GM18951 (cell line): ENCODE data around the gene ATG9A.

ENCODE experiments used
- POLR2A ChIP-seq: IDR thresholded peaks from 4 replicates; pipeline ENCODE4 v1.6.1; 2011; ENCODE audit warnings: mild to moderate bottlenecking; ENCODE audit not compliant: insufficient read length, insufficient read depth; ENCODE audit errors: extremely low read depth
- in situ Hi-C: fragments of 300-500 bp; cut with MboI; formaldehyde crosslinking; loops from one replicate; pipeline ENCODE4 v1.12.0; 2022; ENCODE audit warnings: low sequenced_read_pairs, mixed read lengths, inconsistent platforms; ENCODE audit not compliant: unreplicated experiment

Gene ATG9A

GRCh38 chr2:219229305-219230058, at the start of gene ATG9A, which contains the start of gene ANKZF1:
ATG9A (minus strand) TSS chr2:219229636; CDS start chr2:219228024, 1,612 bp downstream.
ANKZF1 (plus strand) TSS chr2:219229806; CDS start chr2:219230258, 452 bp downstream.
- in situ Hi-C loops, result no loop called here
- TF ChIP-seq POLR2A, result peak; percentile 77

GRCh38 chr2:219278655-219279150, 49.3 kb upstream of the ATG9A start:
- in situ Hi-C loops, result no loop called here
- no peak for TF ChIP-seq POLR2A

GRCh38 chr2:219277703-219278654, 48.5 kb upstream of the ATG9A start:
- peak; percentile 53 for TF ChIP-seq POLR2A

GRCh38 chr2:219274361-219274921, 45.0 kb upstream of the ATG9A start:
- in situ Hi-C loops, result no loop called here
- TF ChIP-seq POLR2A, result no peak

More at GRCh38 chr2:219277703-219278654, 48.5 kb upstream of the ATG9A start:
- in situ Hi-C loops, result no loop called here

GRCh38 chr2:219273937-219274336, 44.5 kb upstream of the ATG9A start:
- TF ChIP-seq POLR2A, result no peak
- in situ Hi-C loops, result no loop called here

GRCh38 chr2:219272995-219273394, 43.6 kb upstream of the ATG9A start:
- TF ChIP-seq POLR2A, result no peak
- in situ Hi-C loops, result no loop called here

GRCh38 chr2:219272356-219272755, 42.9 kb upstream of the ATG9A start:
- in situ Hi-C loops, result no loop called here
- no peak for TF ChIP-seq POLR2A

- TF ChIP-seq POLR2A, result no peak
- in situ Hi-C loops, result no loop called here
Observed at GRCh38 chr2:219271021-219271420, 41.6 kb upstream of the ATG9A start.

GRCh38 chr2:219270055-219270372, 40.6 kb upstream of the ATG9A start:
- TF ChIP-seq POLR2A, result no peak
- in situ Hi-C loops, result no loop called here

GRCh38 chr2:219269362-219270054, 40.1 kb upstream of the ATG9A start:
- no peak for TF ChIP-seq POLR2A
- in situ Hi-C loops, result no loop called here

GRCh38 chr2:219268294-219268693, 38.9 kb upstream of the ATG9A start:
- no peak for TF ChIP-seq POLR2A

GRCh38 chr2:219266886-219267285, 37.5 kb upstream of the ATG9A start:
- in situ Hi-C loops, result no loop called here
- TF ChIP-seq POLR2A, result no peak

More at GRCh38 chr2:219268294-219268693, 38.9 kb upstream of the ATG9A start:
- in situ Hi-C loops, result no loop called here
